Dermis microvascular lymphatic vessel endothelial cell (primary cell): ENCODE results near the gene NFKB1. TPM values are rescaled to one million over a fixed set of nuclear protein-coding genes. Genes with fewer than 3 reads are reported as not detected.
"Not testable (repeated sequence)": the region's sequence is repeated elsewhere in the genome, so short reads cannot be mapped to it uniquely, and the experiment has no call there.

ENCODE experiments used
- DNase-seq, 2 donors: peaks; one replicate each; pipeline versions ENCODE4 v3.0.0 to v3.0.0-alpha.2; 2010; ENCODE audit warnings: low read depth in 2 of 2
- total RNA-seq: library from RNA; depleted of rRNA; stranded (reverse); fragments of >200 nt; gene quantifications from 2 replicates; pipeline ENCODE4 v1.2.1, GENCODE V29; 2014

The NFKB1 gene
- total RNA-seq = 43.5 and 59.3 TPM in 2 replicates

DNA sequence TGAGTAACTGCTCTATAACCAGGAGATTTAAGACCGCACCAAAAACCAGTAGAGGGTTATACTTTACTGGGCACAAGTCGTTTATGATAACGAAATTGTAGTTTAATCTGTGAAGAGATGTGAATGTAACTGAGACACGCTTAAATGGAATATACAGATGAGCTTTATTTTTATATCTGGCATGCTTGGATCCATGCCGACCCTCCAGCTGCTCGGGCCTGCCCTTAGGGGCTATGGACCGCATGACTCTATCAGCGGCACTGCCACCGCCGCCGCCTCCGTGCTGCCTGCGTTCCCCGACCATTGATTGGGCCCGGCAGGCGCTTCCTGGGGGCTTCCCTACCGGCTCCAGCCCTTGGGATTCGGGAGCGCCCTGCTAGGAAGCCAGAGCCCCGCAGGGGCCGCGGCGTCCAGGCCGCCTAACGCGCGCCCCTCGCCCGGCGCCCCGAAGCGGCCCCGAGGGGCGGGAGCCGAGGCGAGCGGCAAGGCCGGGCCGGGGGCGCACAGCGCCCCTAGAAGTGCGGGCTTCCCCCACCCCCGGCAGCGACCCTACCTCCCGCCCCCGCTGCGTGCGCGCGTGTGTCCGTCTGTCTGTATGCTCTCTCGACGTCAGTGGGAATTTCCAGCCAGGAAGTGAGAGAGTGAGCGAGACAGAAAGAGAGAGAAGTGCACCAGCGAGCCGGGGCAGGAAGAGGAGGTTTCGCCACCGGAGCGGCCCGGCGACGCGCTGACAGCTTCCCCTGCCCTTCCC lies at the start of gene NFKB1:
TSS of gene NFKB1 (plus strand) at position 664 of the 751 bp plus-strand sequence. CDS start 24,160 bp downstream, outside the sequence.
- peak; percentile 87 to 92 for DNase-seq

DNA sequence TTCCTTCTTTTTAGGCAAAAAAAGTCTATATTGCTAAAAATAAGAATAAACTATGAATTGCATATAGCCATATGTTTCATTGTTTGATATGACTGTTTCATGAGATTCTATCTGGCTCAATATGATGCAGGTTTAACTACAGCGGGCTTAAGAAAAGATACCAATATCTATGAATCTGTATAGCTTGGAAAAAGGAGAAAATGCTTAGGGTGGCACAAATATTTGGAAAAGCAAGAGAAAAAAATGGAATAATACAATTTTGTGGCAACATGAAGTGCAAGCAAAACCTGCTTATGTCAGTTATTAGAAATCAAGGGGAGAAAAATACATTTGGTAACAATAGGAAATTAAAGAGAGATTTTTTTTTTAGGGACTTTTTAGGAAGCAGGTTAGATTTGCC lies 48.3 kb upstream of the NFKB1 start:
- DNase-seq = no peak

DNA sequence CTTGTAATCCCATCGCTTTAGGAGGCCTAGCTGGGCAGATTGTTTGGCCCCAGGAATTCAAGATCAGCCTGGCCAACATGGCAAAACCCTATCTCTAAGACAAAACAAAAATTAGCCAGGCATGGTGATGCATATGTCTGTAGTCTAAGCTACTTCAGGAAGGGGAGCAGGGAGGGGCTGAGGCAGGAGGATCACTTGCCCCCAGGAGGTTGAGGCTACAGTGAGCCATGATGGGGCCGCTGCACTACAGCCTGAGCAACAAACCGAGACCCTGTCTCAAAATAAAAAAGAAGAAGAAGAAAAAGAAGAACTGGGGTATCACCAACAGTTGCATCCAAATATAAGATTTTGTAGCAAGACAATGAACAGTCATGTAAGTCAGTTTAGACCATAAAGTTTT lies 47.3 kb upstream of the NFKB1 start:
- no peak for DNase-seq

GRCh38 chr4:102454268-102454667 lies 46.9 kb upstream of the NFKB1 start:
- DNase-seq = no peak

DNA sequence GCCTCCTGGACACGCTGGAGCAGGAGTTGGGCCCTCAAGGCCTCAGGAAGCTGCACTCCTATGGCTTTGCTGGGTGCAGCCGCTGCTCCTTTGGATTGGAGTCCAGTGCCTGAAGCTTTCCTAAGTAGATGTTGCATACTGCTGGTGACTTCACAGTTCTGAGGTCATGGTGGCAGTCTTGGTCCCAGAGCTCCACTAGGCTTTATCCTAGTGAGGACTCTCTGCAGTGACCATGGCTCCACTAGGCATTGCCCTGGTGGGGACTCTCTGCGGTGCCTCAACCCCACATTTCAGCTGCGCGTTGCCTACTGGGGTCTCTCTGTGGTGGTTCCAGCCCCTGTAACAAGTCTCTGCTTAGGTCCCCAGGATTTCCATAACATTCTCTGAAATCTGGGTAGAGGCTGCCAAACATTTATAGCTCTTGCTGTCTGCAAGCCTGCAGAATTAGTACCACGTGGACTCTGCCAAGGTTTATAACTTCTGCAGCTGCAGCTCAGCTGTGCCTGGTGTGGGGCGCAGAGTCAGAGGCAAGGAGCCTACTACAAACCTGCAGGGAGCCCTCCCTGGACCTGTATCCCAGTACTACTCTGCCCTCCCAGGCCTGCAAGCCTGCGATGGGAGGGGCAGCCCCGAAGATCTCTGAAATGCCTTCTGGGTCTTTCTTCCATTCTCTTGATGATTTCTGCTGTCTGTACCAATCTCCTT lies 46.0 kb upstream of the NFKB1 start:
- no peak for DNase-seq

GRCh38 chr4:102455750-102456149 lies 45.4 kb upstream of the NFKB1 start:
- no peak for DNase-seq

DNA sequence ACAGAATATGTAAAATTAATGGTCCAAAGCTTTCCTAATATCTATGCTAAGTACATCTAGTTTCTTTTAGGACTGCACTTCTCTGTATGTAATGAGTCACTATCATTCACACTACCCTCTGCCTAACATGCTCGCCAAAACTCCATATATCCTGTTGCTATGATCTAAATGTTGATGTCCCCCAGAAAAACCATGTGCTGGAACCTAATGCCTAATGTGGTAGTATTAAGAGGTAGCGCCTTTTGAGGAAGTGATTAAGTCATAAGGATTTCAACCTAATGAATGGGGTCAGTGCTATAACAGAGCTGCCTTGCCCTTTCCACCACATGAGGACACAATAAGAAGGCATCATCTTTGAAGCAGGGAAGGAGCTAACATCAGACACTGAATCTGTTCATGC lies 34.9 kb upstream of the NFKB1 start:
- DNase-seq = peak in 1 of 2 donors; percentile 51

GRCh38 chr4:102469806-102470205 lies 31.4 kb upstream of the NFKB1 start:
- no peak for DNase-seq

- no peak for DNase-seq
Measured at GRCh38 chr4:102472441-102473013, 28.6 kb upstream of the NFKB1 start.

GRCh38 chr4:102473476-102473875 lies 27.7 kb upstream of the NFKB1 start:
- no peak for DNase-seq

DNA sequence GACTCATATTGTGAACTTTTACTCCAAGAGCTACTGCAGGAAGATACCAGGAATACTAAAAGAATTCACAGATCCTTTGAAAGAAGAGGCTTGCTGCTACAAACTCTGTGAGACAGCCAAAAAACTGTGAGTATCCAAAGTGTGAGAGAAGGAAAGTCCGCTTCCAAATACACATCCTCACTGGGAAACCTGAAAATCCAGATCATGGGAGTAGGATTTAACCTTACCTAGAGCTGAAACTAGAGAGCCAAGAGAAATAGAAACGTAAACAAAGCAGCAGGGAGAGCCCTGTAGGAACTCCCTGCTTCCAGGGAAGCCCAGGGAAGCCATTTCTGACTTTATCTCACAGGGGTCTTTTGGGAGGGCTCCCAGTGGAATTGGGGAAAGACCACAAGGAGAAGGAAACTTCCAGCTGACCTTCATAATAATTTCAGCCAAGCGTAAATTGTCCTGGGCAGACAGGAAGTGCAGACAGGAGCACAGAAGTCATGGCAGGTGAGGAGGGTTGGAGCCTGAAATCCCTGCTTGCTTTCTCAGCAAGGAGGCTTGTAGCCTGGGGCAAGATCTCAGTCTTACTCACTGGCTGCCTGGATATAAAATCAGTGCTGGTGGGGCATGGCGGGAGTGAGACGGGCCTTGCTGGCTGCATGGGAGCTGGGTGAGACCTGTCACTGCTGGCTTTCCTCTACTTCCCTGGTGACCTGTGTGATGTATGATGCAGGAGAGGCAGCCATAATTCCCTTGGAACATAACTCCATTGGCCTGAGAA lies 26.2 kb upstream of the NFKB1 start:
- DNase-seq = no peak

GRCh38 chr4:102477657-102478056 lies 23.5 kb upstream of the NFKB1 start:
- DNase-seq = no peak

DNA sequence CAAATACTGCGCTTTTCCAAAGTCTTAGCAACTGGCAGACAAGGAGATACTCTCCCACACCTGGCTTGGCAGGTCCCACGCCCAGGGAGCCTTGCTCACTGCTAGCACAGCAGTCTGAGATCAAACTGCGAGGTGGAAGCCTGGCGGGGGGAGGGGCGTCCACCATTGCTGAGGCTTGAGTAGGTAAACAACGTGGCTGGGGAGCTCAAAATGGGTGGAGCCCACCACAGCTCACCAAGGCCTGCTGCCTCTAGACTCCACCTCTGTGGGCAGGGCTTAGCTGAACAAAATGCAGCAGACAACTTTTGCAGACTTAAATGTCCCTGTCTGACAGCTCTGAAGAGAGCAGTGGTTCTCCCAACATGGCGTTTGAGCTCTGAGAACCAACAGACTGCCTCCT lies 23.0 kb upstream of the NFKB1 start:
- no peak for DNase-seq

DNA sequence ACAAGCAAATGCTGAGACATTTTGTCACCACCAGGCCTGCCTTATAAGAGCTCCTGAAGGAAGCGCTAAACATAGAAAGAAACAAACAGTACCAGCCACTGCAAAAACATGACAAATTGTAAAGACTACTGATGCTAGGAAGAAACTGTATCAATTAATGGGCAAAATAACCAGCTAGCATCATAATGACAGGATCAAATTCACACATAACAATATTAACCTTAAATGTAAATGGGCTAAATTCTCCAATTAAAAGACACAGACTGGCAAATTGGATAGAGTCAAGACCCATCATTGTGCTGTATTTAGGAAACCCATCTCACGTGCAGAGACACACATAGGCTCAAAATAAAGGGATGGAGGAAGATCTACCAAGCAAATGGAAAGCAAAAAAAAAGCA lies 21.3 kb upstream of the NFKB1 start:
- DNase-seq = not testable (repeated sequence)

DNA sequence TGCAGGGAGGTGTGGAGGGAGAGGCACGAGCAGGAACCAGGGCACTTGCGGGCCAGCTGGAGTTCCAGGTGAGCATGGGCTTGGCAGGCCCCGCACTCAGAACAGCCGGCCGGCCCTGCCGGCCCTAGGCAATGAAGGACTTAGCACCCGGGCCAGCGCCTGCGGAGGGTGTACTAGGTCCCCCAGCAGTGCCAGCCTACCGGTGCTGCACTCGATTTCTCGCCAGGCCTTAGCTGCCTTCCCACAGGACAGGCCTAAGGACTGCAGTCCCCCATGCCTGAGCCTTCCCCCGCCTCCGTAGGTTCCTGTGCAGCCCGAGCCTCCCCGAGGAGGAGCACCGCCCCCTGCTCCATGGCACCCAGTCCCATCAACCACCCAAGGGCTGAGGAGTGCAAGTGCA lies 18.0 kb upstream of the NFKB1 start:
- no peak for DNase-seq

DNA sequence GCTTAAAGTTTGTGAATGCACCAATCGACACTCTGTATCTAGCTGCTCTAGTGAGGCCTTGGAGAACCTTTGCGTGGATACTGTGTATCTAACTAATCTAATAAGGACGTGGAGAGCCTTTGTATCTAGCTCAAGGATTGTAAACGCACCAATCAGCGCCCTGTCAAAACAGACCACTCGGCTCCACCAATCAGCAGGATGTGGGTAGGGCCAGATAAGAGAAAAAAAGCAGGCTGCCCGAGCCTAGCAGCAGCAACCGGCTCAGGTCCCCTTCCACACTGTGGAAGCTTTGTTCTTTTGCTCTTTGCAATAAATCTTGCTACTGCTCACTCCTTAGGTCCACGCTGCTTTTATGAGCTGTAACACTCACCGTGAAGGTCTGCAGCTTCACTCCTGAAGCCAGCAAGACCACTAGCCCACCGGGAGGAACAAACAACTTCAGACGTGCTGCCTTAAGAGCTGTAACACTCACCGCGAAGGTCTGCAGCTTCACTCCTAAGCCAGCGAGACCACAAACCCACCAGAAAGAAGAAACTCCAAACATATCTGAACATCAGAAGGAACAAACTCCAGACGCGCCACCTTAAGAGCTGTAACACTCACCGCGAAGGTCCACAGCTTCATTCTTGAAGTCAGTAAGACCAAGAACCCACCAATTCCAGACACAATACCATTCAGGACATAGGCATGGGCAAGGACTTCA lies 17.0 kb upstream of the NFKB1 start:
- DNase-seq = not testable (repeated sequence)

GRCh38 chr4:102492531-102493241 lies 8.5 kb upstream of the NFKB1 start:
- no peak for DNase-seq

DNA sequence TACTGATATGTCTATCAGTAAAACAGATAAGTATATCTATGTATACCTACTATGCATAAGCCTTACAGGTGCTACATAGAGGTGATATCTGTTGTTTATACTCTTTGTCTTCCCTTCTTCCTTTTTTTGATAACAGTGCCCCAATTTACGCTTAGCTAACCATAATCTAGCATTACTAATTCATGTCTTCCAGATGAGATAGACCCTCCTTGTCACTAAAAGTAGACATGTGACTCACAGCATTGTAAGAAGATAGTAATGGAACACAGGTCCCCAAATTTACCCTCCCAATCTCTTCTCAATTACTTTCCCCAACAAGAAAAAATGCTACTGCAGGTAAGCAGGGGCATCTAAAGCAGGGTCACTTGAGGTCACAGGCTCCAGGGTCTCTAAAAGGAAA lies 7.9 kb upstream of the NFKB1 start:
- no peak for DNase-seq

- no peak for DNase-seq
Measured at GRCh38 chr4:102493794-102494193, 7.4 kb upstream of the NFKB1 start.

DNA sequence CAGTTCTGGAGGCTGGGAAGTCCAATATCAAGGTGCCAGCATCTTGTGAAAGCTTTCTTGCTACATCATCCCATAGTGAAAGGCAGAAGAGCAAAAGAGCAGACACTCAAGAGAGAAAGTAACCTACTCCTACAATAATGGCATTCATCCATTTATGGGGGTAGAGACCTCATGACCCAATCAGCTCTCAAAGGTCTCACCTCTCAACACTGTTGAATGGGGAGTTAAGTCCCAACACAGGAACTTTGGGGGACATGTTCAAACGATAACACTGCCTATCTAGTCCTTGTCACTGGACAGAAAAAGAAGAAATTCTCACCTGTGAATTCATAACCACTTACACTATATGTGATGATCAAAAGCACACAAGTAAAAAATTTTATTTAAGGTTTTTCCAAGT lies 6.6 kb upstream of the NFKB1 start:
- DNase-seq = no peak

GRCh38 chr4:102497986-102498385 lies 3.2 kb upstream of the NFKB1 start:
- DNase-seq = no peak
